GM12878 (cell line): ENCODE results near the gene TRIM69. TPM values are rescaled to one million over a fixed set of nuclear protein-coding genes. Genes with fewer than 3 reads are reported as not detected.
A peak's percentile ranks its signal among the peaks of the same experiment; 100 is the strongest.

Experiments used
- ATAC-seq: fragments of 200-7000 bp; cut with Tn5 transposase; 3 replicates; pipeline ENCODE4 v1.9.1; 2020; ENCODE audit warnings: mild to moderate bottlenecking, moderate library complexity
- BruUV-seq: library from RNA; stranded (reverse); fragments of 400-500 nt; replicated peaks from 2 replicates; lab custom pipeline; 2021; lab: Mats Ljungman, UMichigan
- CTCF ChIA-PET: fragments of 300-600 bp; sonication (Branson Sonifier 250); formaldehyde crosslinking; extraction: SDS; loops from one replicate; lab custom pipeline; 2021; ENCODE audit warnings: inconsistent platforms; lab: Yijun Ruan, JAX
- POLR2A ChIA-PET: fragments of 350-600 bp; formaldehyde crosslinking; extraction: SDS; loops from one replicate; lab custom pipeline; 2021; ENCODE audit warnings: inconsistent platforms; lab: Charles Lee
- RAD21 ChIA-PET: fragments of 300-600 bp; sonication (Branson Sonifier 250); formaldehyde crosslinking; loops from one replicate; lab custom pipeline; 2023; ENCODE audit warnings: antibody characterized with exemption; ENCODE audit not compliant: unreplicated experiment; lab: Charles Lee
- SMC1A ChIA-PET: fragments of 300-600 bp; sonication (Branson Sonifier 250); formaldehyde crosslinking; loops from one replicate; lab custom pipeline; 2023; ENCODE audit not compliant: unreplicated experiment, uncharacterized antibody; lab: Charles Lee
- DNase-seq: peaks from one replicate; pipeline ENCODE4 v3.0.0-alpha.2; 2011; ENCODE audit warnings: low read depth, low spot score
- FAIRE-seq: peaks from 3 replicates; lab custom pipeline; 2011; peaks lifted over from hg19 to GRCh38; lab: Jason Lieb, UNC
- H2AFZ ChIP-seq: 2 replicates; pipeline ENCODE4 v1.6.0; 2011; ENCODE audit warnings: low read depth, low read length, control low read depth; ENCODE audit not compliant: control insufficient read depth
- H3K27ac ChIP-seq: 2 replicates; pipeline ENCODE4 v1.5.1; 2011; ENCODE audit warnings: control low read depth; ENCODE audit not compliant: control insufficient read depth, insufficient read depth
- H3K27me3 ChIP-seq, 2 experiments: replicated peaks in 1 of 2; 2 replicates each; pipeline versions ENCODE4 v1.6.0 to v1.6.1; 2011; ENCODE audit warnings: low read length in 1 of 2; ENCODE audit not compliant: control insufficient read depth in 2 of 2, insufficient read depth in 2 of 2
- H3K36me3 ChIP-seq, 2 experiments: 2 replicates each; pipeline ENCODE4 v1.5.1; 2011; ENCODE audit warnings: low read length in 1 of 2; ENCODE audit not compliant: control insufficient read depth in 2 of 2, insufficient read depth in 2 of 2
- H3K4me1 ChIP-seq: 2 replicates; pipeline ENCODE4 v1.6.1; 2011; ENCODE audit warnings: mild to moderate bottlenecking, low read length, moderate library complexity, mixed read lengths; ENCODE audit not compliant: control insufficient read depth, insufficient read depth
- H3K4me2 ChIP-seq: 2 replicates; pipeline ENCODE4 v1.6.0; 2011; ENCODE audit warnings: control low read depth; ENCODE audit not compliant: control insufficient read depth, insufficient read depth
- H3K4me3 ChIP-seq: fragments of 200-600 bp; sonication (generic); 2 replicates; pipeline ENCODE4 v1.5.1; 2016
- H3K79me2 ChIP-seq: 2 replicates; pipeline ENCODE4 v1.6.0; 2011; ENCODE audit warnings: low read length; ENCODE audit not compliant: control insufficient read depth, insufficient read depth
- H3K9ac ChIP-seq: 2 replicates; pipeline ENCODE4 v1.8.0; 2011; ENCODE audit warnings: low read length, control low read depth, mixed read lengths; ENCODE audit not compliant: control insufficient read depth, insufficient read depth
- H3K9me3 ChIP-seq: replicated peaks from 3 replicates; pipeline ENCODE4 v1.5.1; 2011; ENCODE audit warnings: mild to moderate bottlenecking, low read length; ENCODE audit not compliant: control insufficient read depth, insufficient read depth
- H4K20me1 ChIP-seq: 2 replicates; pipeline ENCODE4 v1.6.0; 2011; ENCODE audit not compliant: control insufficient read depth, insufficient read depth
- E2F4 ChIP-seq: IDR thresholded peaks from 2 replicates; pipeline ENCODE4 v1.6.1; 2012; ENCODE audit warnings: low read depth, low read length, improper control_type of control experiment
- ESRRA ChIP-seq: IDR thresholded peaks from 2 replicates; pipeline ENCODE4 v1.6.1; 2012; ENCODE audit warnings: mild to moderate bottlenecking, low read length, improper control_type of control experiment
- HDAC2 ChIP-seq: fragments of 200-600 bp; sonication (generic); IDR thresholded peaks from 2 replicates; pipeline ENCODE4 v1.6.1; 2017
- IKZF1 ChIP-seq: fragments of 450-650 bp; conservative IDR thresholded peaks from 2 replicates; pipeline ENCODE4 v1.6.1; 2017; ENCODE audit warnings: antibody characterized with exemption, mild to moderate bottlenecking
- KLF5 ChIP-seq: fragments of 450-650 bp; IDR thresholded peaks from 2 replicates; pipeline ENCODE4 v1.6.1; 2014; ENCODE audit warnings: mild to moderate bottlenecking; ENCODE audit not compliant: partially characterized antibody
- MEF2B ChIP-seq: fragments of 450-650 bp; IDR thresholded peaks from 2 replicates; pipeline ENCODE4 v1.6.1; 2018; ENCODE audit warnings: mild to moderate bottlenecking, moderate library complexity; ENCODE audit not compliant: partially characterized antibody, poor library complexity, severe bottlenecking
- MTA2 ChIP-seq: fragments of 450-650 bp; IDR thresholded peaks from 2 replicates; pipeline ENCODE4 v1.6.1; 2016; ENCODE audit warnings: low read depth, mild to moderate bottlenecking, moderate library complexity
- NFIC ChIP-seq: IDR thresholded peaks from 2 replicates; pipeline ENCODE4 v1.6.1; 2012; ENCODE audit warnings: low read depth, mild to moderate bottlenecking, inconsistent platforms, low read length, moderate library complexity
- NFYA ChIP-seq: IDR thresholded peaks from 2 replicates; pipeline ENCODE4 v1.6.1; 2011; ENCODE audit warnings: low read depth, mild to moderate bottlenecking, low read length, improper control_type of control experiment, borderline replicate concordance
- NRF1 ChIP-seq: conservative IDR thresholded peaks from 2 replicates; pipeline ENCODE4 v1.6.1; 2011; ENCODE audit warnings: mild to moderate bottlenecking, low read depth, low read length, improper control_type of control experiment
- PKNOX1 ChIP-seq: fragments of 450-650 bp; IDR thresholded peaks from 2 replicates; pipeline ENCODE4 v1.6.1; 2016; ENCODE audit warnings: mild to moderate bottlenecking
- POLR2AphosphoS2 ChIP-seq: IDR thresholded peaks from 2 replicates; pipeline ENCODE4 v1.6.1; 2011; ENCODE audit warnings: low read depth, mild to moderate bottlenecking, low read length, improper control_type of control experiment, moderate library complexity
- RCOR1 ChIP-seq: conservative IDR thresholded peaks from 2 replicates; pipeline ENCODE4 v1.6.1; 2012; ENCODE audit warnings: low read depth, low read length, improper control_type of control experiment
- SIN3A ChIP-seq: IDR thresholded peaks from 2 replicates; pipeline ENCODE4 v1.6.1; 2012; ENCODE audit warnings: low read depth, low read length, improper control_type of control experiment
- SMAD1 ChIP-seq: fragments of 450-650 bp; IDR thresholded peaks from 2 replicates; pipeline ENCODE4 v1.6.1; 2018; ENCODE audit warnings: mild to moderate bottlenecking, low read depth; ENCODE audit not compliant: partially characterized antibody
- SMARCA5 ChIP-seq: fragments of 450-650 bp; IDR thresholded peaks from 2 replicates; pipeline ENCODE4 v1.6.1; 2017; ENCODE audit warnings: mild to moderate bottlenecking
- SP1 ChIP-seq: IDR thresholded peaks from one replicate; pipeline ENCODE4 v1.6.1; 2011; ENCODE audit warnings: low read depth, low read length
- SREBF1 ChIP-seq: IDR thresholded peaks from 2 replicates; pipeline ENCODE4 v1.6.1; 2012; ENCODE audit warnings: mild to moderate bottlenecking, low read length
- SUPT20H ChIP-seq: IDR thresholded peaks from 2 replicates; pipeline ENCODE4 v1.6.1; 2011; ENCODE audit warnings: low read depth, mild to moderate bottlenecking, low read length, moderate library complexity, borderline replicate concordance; ENCODE audit not compliant: control insufficient read depth
- ZBED1 ChIP-seq: IDR thresholded peaks from 2 replicates; pipeline ENCODE4 v1.6.1; 2016; ENCODE audit warnings: borderline replicate concordance
- ZNF24 ChIP-seq: fragments of 450-650 bp; IDR thresholded peaks from 2 replicates; pipeline ENCODE4 v1.6.1; 2017; ENCODE audit warnings: antibody characterized with exemption, mild to moderate bottlenecking
- WGBS: methylation state at CpG from one replicate; pipeline ENCODE4 v1.1.6; 2016; ENCODE audit warnings: low lambda C conversion rate; ENCODE audit not compliant: insufficient replicate concordance, insufficient coverage; ENCODE audit errors: missing lambda C conversion rate; 5-methylcytosine and 5-hydroxymethylcytosine counted together
- in situ Hi-C: fragments of 300-500 bp; cut with MboI; formaldehyde crosslinking; loops from 9 replicates; pipeline ENCODE4 v1.14.3; 2018; ENCODE audit warnings: mixed read lengths
- intact Hi-C: fragments of 100-400 bp; cut with micrococcal nuclease; formaldehyde crosslinking; loops from one replicate; pipeline ENCODE4 v1.14.2; 2022; ENCODE audit not compliant: unreplicated experiment
- polyA plus RNA-seq, 11 experiments: library from polyadenylated mRNA; depleted of rRNA in 4 of 11; unstranded in 6 of 11; stranded (reverse) in 5 of 11; fragments of >200 nt; fragmentation: Nextera tagmentation in 4 of 11; fragmentation: Illumina TruSeq in 1 of 11; extraction: Ambion mirVana in 4 of 11; extraction: Trizol in 1 of 11; gene quantifications; 1 replicate in 1 of 11; 2 replicates in 10 of 11; pipeline versions ENCODE4 v1.2.1 to v1.2.3, GENCODE V29; 2011 to 2016; ENCODE audit warnings: inconsistent platforms in 2 of 11, missing spikeins in 2 of 11, low read depth in 1 of 11
- total RNA-seq, 4 experiments: library from RNA; depleted of rRNA in 3 of 4; stranded (reverse); fragments of >200 nt in 3 of 4; fragmentation: Illumina TruSeq in 1 of 4; extraction: Trizol in 1 of 4; gene quantifications; 2 replicates each; pipeline versions ENCODE4 v1.2.1 to v1.2.3, GENCODE V29; 2013 to 2021

Gene TRIM69
- total and polyA plus RNA-seq, 10 of the 15 experiments (the other 5 are each of a cell fraction or from before 2014, with no cell fraction given): 11.2 to 52.7 (median 37.8) TPM

- Histone ChIP-seq H3K4me3 (peak overlapping the region; percentile 73), H3K9ac (peak overlapping the region; percentile 80), H3K27me3 (no peaks in the 10 kb centered on the region), H3K36me3 (peaks cover 0 to 14% of the 10 kb centered on the region in 2 experiments; a peak in 3 of 4 replicates), H4K20me1 (no peaks in the 10 kb centered on the region), H3K4me1 (peaks cover 33% of the 10 kb centered on the region), H3K79me2 (peaks cover 73% of the 10 kb centered on the region), H3K9me3 (no peaks in the 10 kb centered on the region), H3K27ac (peak overlapping the region; percentile 81), H3K4me2 (peak overlapping the region; percentile 61), H2AFZ (peak overlapping the region; percentile 53)
- ChIA-PET RAD21 (interaction anchor here (0.6 to 19.7 kb wide), 21 partner anchors 8 to 199 kb away, joined by 3 to 680 read pairs (median 9); partner anchors contain the start of genes B2M, EIF3J, PATL2 and SPG11), SMC1A (interaction anchor here (0.5 to 16.1 kb wide), 34 partner anchors 8 to 435 kb away, joined by 3 to 637 read pairs (median 5); partner anchors contain the start of genes B2M, EIF3J, PATL2 and SPG11), POLR2A (interaction anchor here (0.5 to 13.7 kb wide), 15 partner anchors 18 to 591 kb away, joined by 3 to 718 read pairs (median 5); partner anchors contain the start of genes B2M, PATL2 and SPG11), CTCF (interaction anchor here (0.9 to 9.8 kb wide), 23 partner anchors 8 to 190 kb away, joined by 3 to 454 read pairs (median 6); partner anchors contain the start of genes B2M, PATL2 and SPG11)
- FAIRE-seq (peak; percentile 27), DNase-seq (no peak), ATAC-seq (peak; percentile 70)
- in situ Hi-C loops: loop anchor here (5.0 kb wide), 1 partner anchor 143 kb away; no protein-coding TSS in a partner anchor
- TSS peak; percentile 87 for BruUV-seq
- intact Hi-C loops: loop anchor here (2.0 to 5.0 kb wide), 2 partner anchors 73 to 143 kb away; partner anchors contain the start of gene SPG11
- 0% methylated on average over 8 of the region's 8 CpGs for WGBS
- no peak for TF ChIP-seq PKNOX1
- TF ChIP-seq SUPT20H: no peak
- peak; percentile 89 for TF ChIP-seq IKZF1
- TF ChIP-seq SMAD1: no peak
- TF ChIP-seq ZNF24: no peak
- TF ChIP-seq ESRRA: no peak
- TF ChIP-seq SREBF1: no peak
- TF ChIP-seq SIN3A: no peak
- no peak for TF ChIP-seq HDAC2
- TF ChIP-seq MEF2B: peak; percentile 63
- peak; percentile 54; the same call in 1 of the 2 replicates for TF ChIP-seq NFIC
- TF ChIP-seq SP1: no peak
- no peak for TF ChIP-seq ZBED1
- peak; percentile 62 for TF ChIP-seq MTA2
- TF ChIP-seq RCOR1: no peak
- TF ChIP-seq E2F4: no peak
- no peak for TF ChIP-seq NFYA
- no peak for TF ChIP-seq KLF5
- no peak for TF ChIP-seq POLR2AphosphoS2
- TF ChIP-seq SMARCA5: no peak
- TF ChIP-seq NRF1: no peak
These were observed 697 bp upstream of the TRIM69 start for GRCh38 chr15:44735482-44736180.
